GM18867 (cell line): ENCODE data around the gene MRPL53.
"Not testable (repeated sequence)": the region's sequence is repeated elsewhere in the genome, so short reads cannot be mapped to it uniquely, and the experiment has no call there.

Experiments
- ATAC-seq: cut with Tn5 transposase; IDR thresholded peaks from one replicate; pipeline ENCODE4 v1.9.1; 2021; ENCODE audit warnings: mild to moderate bottlenecking, moderate library complexity; ENCODE audit not compliant: unreplicated experiment

Gene MRPL53

DNA sequence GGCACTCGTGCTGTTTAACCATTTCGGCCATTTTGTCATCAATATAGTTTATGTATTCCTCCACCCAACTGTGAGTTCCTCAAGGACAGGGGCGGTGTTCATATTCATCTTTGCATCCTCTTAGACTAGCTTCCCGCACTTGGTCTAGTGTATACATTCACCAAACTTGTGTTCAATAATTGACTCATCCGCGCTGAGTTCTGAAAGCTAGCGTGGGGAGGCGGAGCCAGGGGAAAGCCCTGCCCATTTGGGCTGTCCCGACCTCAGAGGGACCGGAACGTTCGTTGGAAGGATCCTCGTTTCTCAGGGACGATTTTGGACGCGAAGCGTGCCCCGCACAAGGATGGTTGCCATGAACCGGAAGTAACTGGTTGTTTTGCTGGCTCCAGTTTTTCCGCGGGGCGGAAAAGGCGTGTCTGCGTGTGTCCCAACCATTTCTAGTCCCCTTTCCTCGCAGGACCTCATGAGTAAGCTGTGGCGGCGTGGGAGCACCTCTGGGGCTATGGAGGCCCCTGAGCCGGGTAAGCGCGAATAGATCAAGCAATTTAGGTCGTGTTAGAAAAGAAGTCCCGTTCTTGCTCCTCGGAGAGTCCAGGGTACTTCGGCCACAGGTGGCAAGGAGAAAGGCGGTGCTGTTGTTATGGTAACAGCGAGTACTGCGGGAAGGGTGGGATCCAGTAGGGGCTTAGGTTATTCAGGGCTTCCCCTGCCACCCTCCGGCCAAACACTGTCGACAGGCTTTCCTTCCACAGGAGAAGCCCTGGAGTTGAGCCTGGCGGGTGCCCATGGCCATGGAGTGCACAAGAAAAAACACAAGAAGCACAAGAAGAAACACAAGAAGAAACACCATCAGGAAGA lies 17.6 kb downstream of the MRPL53 start, which contains the start of gene INO80B:
TSS of gene INO80B (plus strand) at position 434 of the 858 bp plus-strand sequence. CDS start at position 464, 30 bp downstream.
- ATAC-seq = peak; percentile 38

DNA sequence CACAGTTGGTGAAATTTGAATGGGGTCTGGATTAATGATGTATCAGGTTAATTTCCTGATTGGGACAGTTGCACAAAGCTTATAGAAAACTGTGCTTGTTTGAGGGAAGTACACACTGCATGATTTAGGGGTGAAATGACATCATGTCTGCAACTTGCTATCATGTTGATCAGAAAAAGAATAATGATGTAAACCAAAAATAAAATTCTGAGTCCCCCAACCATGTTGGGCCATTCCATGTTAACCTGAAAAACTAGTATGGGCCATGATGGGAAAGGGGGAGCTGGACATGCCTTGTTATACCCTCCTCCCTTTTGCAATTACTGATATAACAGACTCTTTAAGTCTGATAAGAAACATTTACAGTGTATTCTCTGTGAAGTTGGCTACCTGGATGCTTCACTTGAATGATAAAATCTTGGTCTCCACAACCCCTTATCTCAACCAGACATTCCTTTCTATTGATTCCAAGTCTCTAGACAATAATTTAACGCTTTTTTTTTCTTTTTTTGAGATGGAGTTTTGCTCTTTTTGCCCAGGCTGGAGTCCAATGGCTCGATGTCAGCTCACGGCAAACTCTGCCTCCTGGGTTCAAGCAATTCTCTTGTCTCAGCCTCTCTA lies 21.8 kb downstream of the MRPL53 start:
- no peak for ATAC-seq

DNA sequence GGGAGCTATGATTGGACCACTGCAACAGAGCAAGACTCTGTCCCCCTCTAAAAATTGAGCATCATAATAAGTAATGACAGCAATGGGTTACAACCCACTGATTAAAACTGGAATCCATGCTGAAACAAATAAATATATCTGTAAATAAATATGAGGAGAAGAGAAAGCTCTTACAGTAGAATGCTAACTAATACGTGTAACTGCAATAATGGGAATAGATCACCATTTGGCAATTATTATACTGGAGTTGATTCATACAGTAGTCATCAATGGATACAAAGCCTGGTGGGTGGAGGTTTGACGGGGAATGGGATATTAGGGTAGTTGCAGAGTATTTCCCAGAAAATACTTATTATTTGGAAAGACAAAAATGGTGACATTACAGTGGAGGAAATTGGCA lies 23.7 kb downstream of the MRPL53 start:
- no peak for ATAC-seq

DNA sequence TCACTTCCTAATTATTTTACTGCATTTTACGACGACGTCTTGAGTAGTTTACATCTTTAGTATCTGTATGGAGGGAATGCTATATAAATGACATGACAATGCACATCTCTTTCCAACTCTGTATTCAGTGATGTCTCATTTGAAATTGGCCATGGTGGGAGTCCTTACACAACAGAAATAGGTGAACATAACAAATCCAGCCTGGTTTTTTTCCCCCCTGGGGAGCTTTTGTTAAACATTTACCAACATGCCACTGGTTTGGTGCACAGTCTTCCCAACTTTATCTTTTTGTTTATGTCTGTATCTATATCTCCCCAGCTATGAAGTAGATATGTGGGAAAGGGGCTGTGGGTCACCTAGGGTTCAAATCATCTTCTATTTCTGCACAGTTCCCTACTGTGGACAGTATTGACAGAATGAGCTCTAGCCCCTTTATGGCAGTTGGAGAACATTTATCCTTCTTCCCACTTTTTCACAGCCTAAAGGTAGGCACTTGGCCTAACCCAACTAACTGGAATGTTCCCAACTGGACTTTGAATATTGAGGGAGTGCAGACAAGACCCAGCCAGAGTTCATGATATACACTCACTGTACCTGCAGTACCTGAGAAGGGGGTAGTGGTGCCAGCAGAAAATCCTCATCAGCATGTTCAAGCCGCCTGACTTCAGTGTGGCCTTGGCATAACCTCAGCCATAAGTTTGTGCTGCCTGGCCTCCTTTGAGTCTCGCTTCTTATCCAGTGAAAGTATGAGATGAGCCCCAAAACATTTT lies 25.1 kb downstream of the MRPL53 start:
- ATAC-seq = no peak

DNA sequence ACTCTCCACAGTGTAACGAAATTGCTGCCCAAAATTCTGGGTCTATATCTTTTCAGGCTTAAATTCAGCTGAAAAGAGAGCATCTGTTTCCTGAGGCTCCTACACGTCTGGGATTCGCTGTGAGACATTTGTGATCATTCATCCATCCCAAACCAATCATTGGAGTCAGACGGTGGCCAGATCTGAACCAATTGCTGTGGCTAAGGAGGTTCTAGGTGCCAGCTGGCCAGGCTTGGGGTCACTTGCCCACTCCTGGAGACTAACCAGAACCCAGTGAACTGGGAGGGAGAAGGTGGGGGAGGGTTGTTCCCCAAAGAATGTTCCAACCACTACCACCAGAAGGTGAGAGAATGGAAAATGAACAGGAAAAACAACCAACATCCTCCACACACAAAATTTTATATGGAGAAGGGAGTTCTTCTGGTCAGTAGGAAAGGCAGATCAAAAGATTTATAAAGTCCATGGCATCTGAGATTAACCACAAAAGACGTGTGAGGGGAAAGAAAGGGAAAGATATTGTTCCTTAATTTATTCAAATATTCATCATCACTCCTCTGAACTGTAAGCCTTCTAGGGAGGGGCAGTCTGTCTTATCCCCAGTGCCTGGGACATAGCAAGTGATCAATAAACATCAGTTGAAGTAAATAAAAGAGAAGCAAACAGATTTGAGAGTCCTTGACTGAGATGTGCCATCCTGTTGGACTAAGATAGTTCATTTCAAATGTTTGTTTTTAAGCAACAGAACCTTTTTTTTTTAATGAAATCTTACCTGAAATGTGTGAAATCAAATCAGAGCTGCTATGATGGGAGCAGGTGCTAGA lies 27.8 kb downstream of the MRPL53 start:
- no peak for ATAC-seq

DNA sequence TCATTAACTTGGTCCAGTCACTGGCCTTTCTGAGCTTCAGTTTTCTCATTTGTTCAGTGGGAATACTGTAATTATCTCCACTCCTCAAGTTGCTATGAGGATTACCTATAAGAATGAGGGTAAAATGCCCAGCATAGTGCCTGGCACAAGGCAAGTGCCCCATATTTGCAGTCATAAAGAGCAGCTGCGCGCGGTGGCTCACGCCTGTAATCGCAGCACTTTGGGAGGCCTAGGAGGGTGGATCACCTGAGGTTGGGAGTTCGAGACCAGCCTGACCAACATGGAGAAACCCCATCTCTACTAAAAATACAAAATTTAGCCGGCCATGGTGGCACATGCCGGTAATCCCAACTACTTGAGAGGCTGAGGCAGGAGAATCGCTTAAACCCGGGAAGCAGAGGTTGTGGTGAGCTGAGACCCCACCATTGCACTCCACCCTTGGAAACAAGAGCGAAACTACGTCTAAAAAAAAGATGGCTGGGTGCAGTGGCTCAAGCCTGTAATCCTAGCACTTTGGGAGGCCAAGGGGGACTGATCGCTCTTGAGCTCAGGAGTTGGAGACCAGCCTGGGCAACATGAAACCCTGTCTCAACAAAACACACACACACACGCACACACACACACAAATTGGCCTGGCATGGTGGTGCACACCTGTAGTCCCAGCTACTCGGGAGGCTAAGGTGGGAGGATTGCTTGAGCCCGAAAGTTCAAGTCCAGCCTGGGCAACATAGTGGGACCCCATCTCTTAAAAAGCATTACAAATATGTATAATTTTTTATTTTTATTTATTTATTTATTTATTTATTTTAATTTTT lies 29.8 kb downstream of the MRPL53 start:
- not testable (repeated sequence) for ATAC-seq

DNA sequence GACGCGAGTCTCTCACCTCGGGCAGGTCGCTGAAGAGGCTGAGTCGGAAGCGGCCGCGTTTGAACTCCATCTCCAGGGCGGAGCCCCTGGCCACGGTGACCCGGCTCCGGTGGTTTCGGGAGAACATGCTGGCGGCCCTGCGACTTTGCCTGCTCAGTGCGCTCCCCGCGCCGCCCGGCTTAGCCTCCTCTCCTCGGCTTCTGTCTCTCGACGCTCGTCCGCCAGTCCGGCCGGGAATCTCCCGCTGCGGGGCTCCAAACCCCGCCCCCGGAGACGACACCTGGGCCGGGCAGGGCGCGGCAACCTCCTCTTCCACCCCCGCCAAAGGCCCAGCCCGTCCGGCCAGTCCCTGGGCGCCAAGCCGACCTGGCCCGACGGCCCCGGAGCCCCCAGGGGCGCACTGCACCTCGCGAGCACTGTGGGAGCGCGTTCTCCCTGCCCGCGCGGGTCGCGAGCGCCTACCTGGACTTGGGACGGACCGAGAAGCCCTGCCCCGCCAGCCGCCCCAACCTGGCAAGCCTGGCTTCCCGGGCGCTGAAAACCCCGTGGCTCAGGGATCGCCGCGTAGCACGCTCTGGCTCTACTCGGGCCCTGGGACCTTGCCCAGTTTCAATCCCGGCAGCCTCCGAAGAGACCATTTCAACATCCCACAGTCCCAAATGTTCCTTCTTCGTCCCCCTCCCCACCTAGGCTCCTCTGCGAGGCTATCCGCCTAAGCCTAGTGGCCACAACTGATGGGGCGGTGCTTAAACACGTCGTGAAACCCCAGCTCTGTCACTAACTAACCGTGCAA lies 30.6 kb downstream of the MRPL53 start, which contains the start of gene RTKN:
TSS of gene RTKN (minus strand) at position 248 of the 793 bp plus-strand sequence. CDS start at position 127, 121 bp downstream.
- no peak for ATAC-seq

DNA sequence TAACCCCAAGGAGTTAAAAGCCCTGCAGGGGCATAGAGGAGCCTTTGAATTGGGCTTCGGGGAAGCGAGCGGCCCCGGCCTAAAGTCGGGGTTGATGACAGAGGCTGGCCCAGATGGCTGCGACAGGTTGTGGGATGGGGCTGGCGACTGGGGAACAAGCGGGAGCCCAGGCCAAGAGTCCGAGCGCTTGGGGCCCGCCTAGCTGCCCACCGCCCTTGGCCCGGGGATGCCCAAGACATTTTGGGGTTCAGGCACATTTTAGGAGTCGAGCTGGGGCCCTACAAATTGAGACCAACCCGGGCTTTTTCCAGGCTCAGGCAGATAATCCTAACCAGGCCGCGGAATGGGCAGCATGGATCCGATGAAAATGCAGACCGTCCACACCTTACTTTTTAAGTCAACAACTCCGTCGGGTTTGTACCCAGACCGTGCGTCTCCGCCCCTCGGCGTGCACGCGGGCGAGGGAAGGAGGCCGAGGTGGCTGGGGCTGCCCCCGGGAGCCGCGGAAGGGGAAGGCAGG lies 31.2 kb downstream of the MRPL53 start:
- ATAC-seq = no peak

DNA sequence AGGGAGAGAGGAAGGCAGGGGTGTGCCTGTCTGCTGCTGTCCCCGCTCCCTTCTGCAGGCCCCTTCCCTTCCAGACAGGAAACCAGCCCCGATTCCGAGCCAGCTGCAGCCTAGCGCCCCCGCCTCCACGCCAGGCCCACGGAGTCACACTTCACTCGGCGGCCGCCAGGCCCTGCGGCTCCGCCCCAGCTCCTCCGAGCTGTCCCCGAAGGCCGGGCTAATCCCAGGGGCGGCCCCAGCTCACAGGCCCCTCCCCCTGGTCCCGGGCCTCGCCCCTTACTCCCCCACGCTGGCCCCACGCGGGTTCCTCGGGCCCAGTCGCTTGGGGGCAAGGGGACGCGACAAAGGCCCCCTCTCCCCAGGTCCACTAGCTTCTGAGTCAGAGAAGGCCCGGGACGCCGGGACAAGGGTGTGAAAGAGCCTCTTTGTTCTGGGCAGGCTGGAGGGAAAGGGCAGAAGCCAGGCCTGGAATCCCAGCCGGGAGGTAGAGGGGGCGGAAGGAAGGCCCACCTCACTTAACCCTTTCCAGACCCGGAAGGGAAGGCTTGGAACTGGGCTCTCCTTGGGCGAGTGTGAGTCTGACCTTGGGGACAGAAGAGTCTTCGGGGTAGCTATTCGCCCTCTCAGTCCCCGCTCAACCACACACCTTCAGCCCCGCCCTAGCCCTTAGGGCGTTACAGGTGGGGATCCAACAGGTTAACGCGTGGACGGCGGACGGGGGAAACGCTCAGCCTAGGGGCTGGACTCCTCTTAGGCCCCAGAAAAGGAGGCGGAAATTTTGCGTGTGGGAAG lies 31.9 kb downstream of the MRPL53 start:
- ATAC-seq = peak; percentile 95

DNA sequence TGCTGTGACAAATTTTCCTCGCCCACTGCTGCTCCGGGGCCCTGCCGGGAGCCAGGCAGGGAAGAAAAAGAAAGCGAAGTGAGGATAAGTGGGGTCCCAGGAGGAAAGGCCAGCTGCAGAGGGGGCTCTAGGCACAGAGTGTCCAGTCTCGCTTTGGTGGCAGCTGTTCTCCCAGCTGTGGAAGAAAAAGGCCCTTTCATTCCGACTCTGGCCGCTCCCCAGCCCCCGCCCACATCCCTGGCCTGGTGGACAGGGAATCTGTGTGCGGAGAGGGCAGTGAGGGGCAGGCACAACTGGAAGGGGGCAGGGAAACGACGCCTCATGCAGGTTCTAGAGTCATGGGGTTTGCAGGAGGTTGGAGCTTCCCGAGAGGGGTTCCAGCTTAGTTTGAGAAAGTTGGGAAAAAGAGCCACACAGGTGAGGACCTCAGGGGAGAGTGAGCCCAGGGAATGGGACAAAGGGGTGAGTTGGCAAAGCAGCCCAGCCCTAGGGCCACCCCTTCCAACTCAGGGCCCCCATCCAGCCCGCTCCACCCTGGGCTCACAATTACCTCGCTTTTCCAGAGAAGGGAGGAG lies 32.6 kb downstream of the MRPL53 start:
- ATAC-seq = no peak

DNA sequence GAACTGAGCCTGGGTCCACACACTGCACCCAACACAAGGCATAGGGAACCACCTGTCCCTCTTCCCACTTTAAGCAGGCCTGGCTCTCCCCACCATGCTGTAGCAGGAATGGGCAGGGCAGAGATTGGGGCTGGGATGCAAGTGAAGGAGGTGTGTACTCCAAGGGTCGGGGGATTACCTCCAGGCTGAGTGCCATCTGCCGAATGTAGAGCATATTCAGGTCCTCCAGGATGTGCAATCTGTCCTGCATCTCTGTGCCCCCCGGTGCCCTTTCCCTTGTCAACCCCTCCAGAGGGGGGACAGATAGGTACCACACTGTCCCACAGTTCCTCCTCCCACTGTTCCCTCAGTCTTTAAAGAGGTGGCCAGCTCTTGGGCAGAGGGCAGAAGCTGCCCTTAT lies 33.1 kb downstream of the MRPL53 start:
- ATAC-seq = no peak

DNA sequence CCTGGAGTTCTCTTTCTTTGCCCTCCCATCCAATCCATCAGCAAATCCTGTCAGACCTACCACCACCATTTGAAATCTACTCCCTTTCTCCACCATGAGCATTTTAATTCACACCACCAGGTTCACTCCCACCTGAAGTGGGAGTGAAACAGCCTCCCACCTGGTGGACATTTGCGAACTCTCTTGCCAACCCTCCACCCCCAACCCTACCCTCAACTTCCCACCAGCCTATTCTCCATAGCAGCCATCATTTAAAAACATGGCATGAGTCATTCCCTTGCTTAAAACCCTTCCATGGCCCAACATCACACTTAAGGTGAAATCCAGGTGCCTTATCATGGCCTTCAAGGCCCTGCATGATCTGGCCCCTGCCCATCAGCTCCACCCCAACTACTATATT lies 34.2 kb downstream of the MRPL53 start:
- ATAC-seq = no peak

DNA sequence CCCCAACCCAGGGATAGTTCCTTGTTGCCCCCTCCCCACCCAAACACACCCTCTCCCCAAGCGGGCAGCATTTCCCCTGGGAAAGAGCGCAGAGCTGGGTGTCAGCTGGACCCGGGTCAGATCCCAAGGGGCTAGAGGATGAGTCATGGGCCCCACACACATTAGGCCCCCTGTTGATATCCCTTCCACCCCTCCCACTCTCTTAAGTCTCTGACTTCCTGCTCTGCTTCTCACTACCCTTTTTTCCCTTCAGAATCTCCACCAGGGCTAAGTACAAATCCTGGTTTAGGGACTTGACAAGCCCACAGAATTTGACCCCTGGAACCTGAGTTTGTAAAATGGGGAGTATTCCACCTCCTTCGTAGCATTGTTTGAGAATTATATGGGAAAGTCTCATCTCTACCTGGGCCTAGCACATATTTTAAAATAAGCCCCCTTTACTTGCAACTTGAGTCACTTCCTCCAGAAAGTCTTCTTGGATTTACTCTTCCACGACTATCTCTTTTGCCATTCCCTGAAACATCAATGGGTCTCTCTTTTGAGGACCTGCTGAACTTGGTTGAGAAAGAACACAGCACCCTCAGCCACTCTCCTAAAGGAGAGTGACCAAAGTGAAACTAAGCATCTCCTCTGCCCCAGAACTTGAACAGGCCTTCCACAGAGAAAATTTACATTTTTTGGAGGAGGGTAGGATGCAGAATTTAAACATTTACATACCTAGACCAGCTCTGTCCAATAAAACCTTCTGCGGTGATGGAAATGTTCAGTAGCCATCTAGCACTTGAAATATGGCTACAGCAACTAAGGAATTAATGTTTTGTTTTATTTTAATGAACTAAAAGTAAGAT lies 35.4 kb downstream of the MRPL53 start:
- ATAC-seq = no peak

DNA sequence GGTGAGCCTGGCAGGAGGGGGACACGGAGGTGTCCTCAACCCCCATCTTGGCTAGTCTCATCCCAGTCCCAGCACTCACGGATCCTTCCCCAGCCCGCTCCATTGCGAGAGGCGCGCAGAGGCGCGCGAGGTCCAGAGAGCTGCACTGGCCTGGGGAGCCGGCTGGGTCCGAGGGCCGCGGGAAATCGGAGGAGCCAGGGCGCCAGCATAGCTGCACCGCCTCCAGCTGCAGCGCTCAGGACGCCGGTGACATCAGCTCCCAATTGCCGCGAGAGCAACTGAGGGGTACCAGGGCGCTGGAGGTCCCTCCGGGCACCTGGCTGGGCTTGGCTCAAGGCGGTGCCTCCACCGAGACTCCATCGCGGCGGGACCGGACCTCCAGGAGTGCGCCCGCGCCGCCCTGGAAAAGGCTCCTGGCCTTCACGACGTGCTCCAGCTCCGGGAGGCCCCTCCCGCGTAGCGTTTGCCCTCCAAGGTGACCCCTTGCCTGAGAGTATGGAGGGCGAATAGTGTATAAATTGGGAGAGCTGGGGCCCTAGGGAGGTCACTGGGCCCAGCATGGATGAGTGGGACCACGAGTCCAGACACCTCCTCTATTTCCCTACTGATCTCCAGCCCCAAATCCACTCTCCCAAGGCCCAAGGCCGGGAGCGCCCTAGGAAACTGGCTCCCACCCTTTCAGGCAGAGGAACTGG lies 36.2 kb downstream of the MRPL53 start:
- ATAC-seq = no peak

DNA sequence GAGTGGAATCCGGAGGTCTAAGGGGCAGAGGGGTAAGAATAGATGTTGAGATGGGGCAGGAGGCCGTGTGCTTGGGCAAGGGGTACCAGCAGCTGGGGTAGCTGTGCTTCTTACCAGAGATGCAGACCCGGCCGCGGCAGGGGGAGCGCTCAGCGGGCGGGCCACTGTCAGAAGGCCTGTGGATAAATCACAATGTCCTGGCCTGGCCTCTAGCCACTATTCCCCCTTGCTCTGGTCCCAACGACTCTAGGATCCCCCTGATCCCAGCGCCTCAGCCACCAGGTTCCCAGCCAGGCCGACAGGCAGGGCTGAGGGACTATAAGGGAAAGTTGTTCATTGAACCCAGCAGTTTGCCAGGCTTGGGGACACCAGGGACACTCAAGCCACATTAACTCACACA lies 42.0 kb downstream of the MRPL53 start:
- ATAC-seq = no peak
